Tibial nerve (tissue), 4 donors: Measurements from ENCODE around the gene GTF3C1. TPM values are rescaled to one million over a fixed set of nuclear protein-coding genes. Genes with fewer than 3 reads are reported as not detected.

ENCODE experiments used
- DNase-seq, 2 donors: peaks; one replicate each; pipeline ENCODE4 v3.0.0-alpha.2; 2019; ENCODE audit warnings: low spot score in 2 of 2
- H3K27ac ChIP-seq, 4 donors: fragments of 200-600 bp; sonication (generic) in 3 of 4; one replicate each; pipeline ENCODE4 v1.5.1; 2017 to 2019; ENCODE audit warnings: mild to moderate bottlenecking in 1 of 4
- H3K27me3 ChIP-seq, 2 donors: fragments of 200-600 bp; sonication (generic) in 1 of 2; one replicate each; pipeline versions ENCODE4 v1.5.1 to v1.6.0; 2017 to 2019
- H3K36me3 ChIP-seq, 3 donors: fragments of 200-600 bp; sonication (generic); one replicate each; pipeline ENCODE4 v1.5.1; 2018 to 2019
- H3K4me1 ChIP-seq, 4 donors: fragments of 200-600 bp; sonication (generic) in 3 of 4; one replicate each; pipeline ENCODE4 v1.5.1; 2017 to 2019
- H3K4me3 ChIP-seq, 4 donors: fragments of 200-600 bp; sonication (generic) in 3 of 4; one replicate each; pipeline ENCODE4 v1.5.1; 2017 to 2019; ENCODE audit warnings: mild to moderate bottlenecking in 1 of 4, moderate library complexity in 1 of 4
- H3K9me3 ChIP-seq, 4 donors: fragments of 200-600 bp; sonication (generic) in 3 of 4; one replicate each; pipeline ENCODE4 v1.5.1; 2017 to 2019
- CTCF ChIP-seq, 5 experiments: fragments of 200-600 bp in 3 of 5; fragments of 450-650 bp in 2 of 5; sonication (generic) in 3 of 5; IDR thresholded peaks; one replicate each; pipeline ENCODE4 v1.5.1; 2016 to 2019; ENCODE audit warnings: antibody characterized with exemption in 5 of 5, mild to moderate bottlenecking in 3 of 5, moderate library complexity in 2 of 5
- EP300 ChIP-seq, 2 donors: sonication (generic); formaldehyde crosslinking; IDR thresholded peaks; one replicate each; pipeline ENCODE4 v1.6.1; 2017; ENCODE audit warnings: antibody characterized with exemption in 2 of 2, mild to moderate bottlenecking in 1 of 2
- POLR2A ChIP-seq, 2 donors: fragments of 450-650 bp; IDR thresholded peaks; one replicate each; pipeline ENCODE4 v1.6.1; 2017; ENCODE audit warnings: antibody characterized with exemption in 2 of 2, mild to moderate bottlenecking in 2 of 2, moderate library complexity in 2 of 2
- WGBS, 2 donors: methylation state at CpG; one replicate each; pipeline ENCODE4 v1.1.5; 2018; 5-methylcytosine and 5-hydroxymethylcytosine counted together
- total RNA-seq, 4 donors: library from RNA; depleted of rRNA; stranded (reverse); fragments of >200 nt; gene quantifications; one replicate each; pipeline ENCODE4 v1.1.0, GENCODE V29; 2016

The GTF3C1 gene
- total RNA-seq, 4 donors from 2014 or later = 66.7 to 92.4 (median 69.9) TPM

- DNase-seq = no peak
- peaks cover 0 to 13% (median 0%) of the 10 kb centered on the region in 3 donors for H3K36me3 ChIP-seq
These were observed 104.1 kb downstream of the GTF3C1 start for GRCh38 chr16:27445502-27446175.

GRCh38 chr16:27444470-27444869 lies 105.2 kb downstream of the GTF3C1 start:
- 88 to 98% methylated on average over 4 to 5 of the region's 5 CpGs for WGBS, 2 donors
- peaks cover 0 to 13% (median 0%) of the 10 kb centered on the region in 3 donors for H3K36me3 ChIP-seq
- no peak for DNase-seq
- H3K9me3 ChIP-seq = peaks cover 0 to 41% (median 0%) of the 10 kb centered on the region in 4 donors
- no peak overlapping the region for H3K4me3 ChIP-seq
- TF ChIP-seq CTCF (IDR thresholded peaks at IDR 0.05) (no peak), POLR2A (IDR thresholded peaks at IDR 0.05) (no peak), EP300 (IDR thresholded peaks at IDR 0.05) (no peak)
- H3K4me1 ChIP-seq = no peaks in the 10 kb centered on the region
- H3K27me3 ChIP-seq = peaks cover 0 to 22% of the 10 kb centered on the region in 2 donors
- no peak overlapping the region for H3K27ac ChIP-seq

More at GRCh38 chr16:27445502-27446175, 104.1 kb downstream of the GTF3C1 start:
- Histone ChIP-seq H3K27ac (no peak overlapping the region), H3K4me3 (no peak overlapping the region), H3K27me3 (peaks cover 0 to 34% of the 10 kb centered on the region in 2 donors), H3K9me3 (peaks cover 0 to 41% (median 0%) of the 10 kb centered on the region in 4 donors), H3K4me1 (peaks cover 0 to 9% (median 3%) of the 10 kb centered on the region in 4 donors)
- 90 to 94% methylated on average over 11 to 12 of the region's 12 CpGs for WGBS, 2 donors
- no peak for TF ChIP-seq EP300 (IDR thresholded peaks at IDR 0.05)
- no peak for TF ChIP-seq CTCF (IDR thresholded peaks at IDR 0.05)
- no peak for TF ChIP-seq POLR2A (IDR thresholded peaks at IDR 0.05)

- WGBS, 2 donors = 56 to 66% methylated on average over 2 of the region's 2 CpGs
- no peak for DNase-seq
- Histone ChIP-seq H3K27me3 (peaks cover 0 to 17% of the 10 kb centered on the region in 2 donors), H3K27ac (no peak overlapping the region), H3K4me3 (no peak overlapping the region), H3K36me3 (peaks cover 0 to 13% (median 0%) of the 10 kb centered on the region in 3 donors), H3K4me1 (no peaks in the 10 kb centered on the region), H3K9me3 (peaks cover 0 to 41% (median 0%) of the 10 kb centered on the region in 4 donors)
- TF ChIP-seq POLR2A (IDR thresholded peaks at IDR 0.05) (no peak), CTCF (IDR thresholded peaks at IDR 0.05) (no peak), EP300 (IDR thresholded peaks at IDR 0.05) (no peak)
These were observed 105.7 kb downstream of the GTF3C1 start for GRCh38 chr16:27444015-27444414.

GRCh38 chr16:27441998-27442397 lies 107.7 kb downstream of the GTF3C1 start:
- TF ChIP-seq EP300 (IDR thresholded peaks at IDR 0.05) (no peak), CTCF (IDR thresholded peaks at IDR 0.05) (no peak), POLR2A (IDR thresholded peaks at IDR 0.05) (no peak)
- H3K4me1 ChIP-seq = no peaks in the 10 kb centered on the region
- H3K4me3 ChIP-seq = no peak overlapping the region
- DNase-seq = no peak
- peaks cover 0 to 35% (median 0%) of the 10 kb centered on the region in 4 donors for H3K9me3 ChIP-seq
- 88 to 93% methylated on average over 8 of the region's 8 CpGs for WGBS, 2 donors
- H3K27ac ChIP-seq = no peak overlapping the region
- H3K27me3 ChIP-seq = no peaks in the 10 kb centered on the region
- H3K36me3 ChIP-seq = peaks cover 0 to 13% (median 0%) of the 10 kb centered on the region in 3 donors

GRCh38 chr16:27441276-27441675 lies 108.4 kb downstream of the GTF3C1 start:
- no peaks in the 10 kb centered on the region for H3K4me1 ChIP-seq
- 75 to 79% methylated on average over 5 of the region's 5 CpGs for WGBS, 2 donors
- no peaks in the 10 kb centered on the region for H3K27me3 ChIP-seq
- H3K9me3 ChIP-seq = peaks cover 0 to 33% (median 0%) of the 10 kb centered on the region in 4 donors
- no peak for DNase-seq
- peaks cover 0 to 13% (median 0%) of the 10 kb centered on the region in 3 donors for H3K36me3 ChIP-seq
- no peak overlapping the region for H3K4me3 ChIP-seq
- TF ChIP-seq POLR2A (IDR thresholded peaks at IDR 0.05) (no peak), EP300 (IDR thresholded peaks at IDR 0.05) (no peak), CTCF (IDR thresholded peaks at IDR 0.05) (no peak)
- H3K27ac ChIP-seq = no peak overlapping the region
